ENCODE measurements around the gene TRIM25. TPM values are rescaled to one million over a fixed set of nuclear protein-coding genes. Genes with fewer than 3 reads are reported as not detected.

The TRIM25 gene
- total RNA-seq, 3 donors from 2014 or later (not counting 1 experiment from before 2014, with no cell fraction given) = 50.4 to 100 (median 74.5) TPM

GRCh38 chr17:56890390-56890789 is 23.5 kb downstream of the TRIM25 start:
- Histone ChIP-seq H3K9me3 (ENCODE audit: control insufficient read depth, insufficient read depth, low read length) (peaks cover 14% of the 10 kb centered on the region), H3K36me3 (ENCODE audit: control insufficient read depth, insufficient read depth, low read length) (peaks cover 62% of the 10 kb centered on the region), H3K4me1 (ENCODE audit: control insufficient read depth, insufficient read depth, low read length) (no peaks in the 10 kb centered on the region), H3K4me3 (ENCODE audit: low read length) (no peak overlapping the region), H3K27me3 (ENCODE audit: control insufficient read depth, insufficient read depth, low read length) (no peaks in the 10 kb centered on the region), H3K27ac (ENCODE audit: low read length) (no peak overlapping the region)
- ATAC-seq (no peak), DNase-seq (no peak)
- intact Hi-C loops (cut with micrococcal nuclease) = no loop called here
- H3K27ac Mint-ChIP-seq = no peak overlapping the region
- peaks cover 0 to 19% of the 10 kb centered on the region in 2 donors for H3K4me1 Mint-ChIP-seq
- peaks cover 15% of the 10 kb centered on the region for H3K36me3 Mint-ChIP-seq
- TF ChIP-seq, protein P1, sequence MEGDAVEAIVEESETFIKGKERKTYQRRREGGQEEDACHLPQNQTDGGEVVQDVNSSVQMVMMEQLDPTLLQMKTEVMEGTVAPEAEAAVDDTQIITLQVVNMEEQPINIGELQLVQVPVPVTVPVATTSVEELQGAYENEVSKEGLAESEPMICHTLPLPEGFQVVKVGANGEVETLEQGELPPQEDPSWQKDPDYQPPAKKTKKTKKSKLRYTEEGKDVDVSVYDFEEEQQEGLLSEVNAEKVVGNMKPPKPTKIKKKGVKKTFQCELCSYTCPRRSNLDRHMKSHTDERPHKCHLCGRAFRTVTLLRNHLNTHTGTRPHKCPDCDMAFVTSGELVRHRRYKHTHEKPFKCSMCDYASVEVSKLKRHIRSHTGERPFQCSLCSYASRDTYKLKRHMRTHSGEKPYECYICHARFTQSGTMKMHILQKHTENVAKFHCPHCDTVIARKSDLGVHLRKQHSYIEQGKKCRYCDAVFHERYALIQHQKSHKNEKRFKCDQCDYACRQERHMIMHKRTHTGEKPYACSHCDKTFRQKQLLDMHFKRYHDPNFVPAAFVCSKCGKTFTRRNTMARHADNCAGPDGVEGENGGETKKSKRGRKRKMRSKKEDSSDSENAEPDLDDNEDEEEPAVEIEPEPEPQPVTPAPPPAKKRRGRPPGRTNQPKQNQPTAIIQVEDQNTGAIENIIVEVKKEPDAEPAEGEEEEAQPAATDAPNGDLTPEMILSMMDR (IDR thresholded peaks at IDR 0.05) = no peak
- no peaks in the 10 kb centered on the region for H3K9me3 Mint-ChIP-seq
- no peak overlapping the region for H3K4me3 Mint-ChIP-seq
- no peaks in the 10 kb centered on the region for H3K27me3 Mint-ChIP-seq (ENCODE audit: low read depth in 2 of 2)
- WGBS (ENCODE audit: insufficient coverage) = 99% methylated on average over 6 of the region's 6 CpGs

DNA sequence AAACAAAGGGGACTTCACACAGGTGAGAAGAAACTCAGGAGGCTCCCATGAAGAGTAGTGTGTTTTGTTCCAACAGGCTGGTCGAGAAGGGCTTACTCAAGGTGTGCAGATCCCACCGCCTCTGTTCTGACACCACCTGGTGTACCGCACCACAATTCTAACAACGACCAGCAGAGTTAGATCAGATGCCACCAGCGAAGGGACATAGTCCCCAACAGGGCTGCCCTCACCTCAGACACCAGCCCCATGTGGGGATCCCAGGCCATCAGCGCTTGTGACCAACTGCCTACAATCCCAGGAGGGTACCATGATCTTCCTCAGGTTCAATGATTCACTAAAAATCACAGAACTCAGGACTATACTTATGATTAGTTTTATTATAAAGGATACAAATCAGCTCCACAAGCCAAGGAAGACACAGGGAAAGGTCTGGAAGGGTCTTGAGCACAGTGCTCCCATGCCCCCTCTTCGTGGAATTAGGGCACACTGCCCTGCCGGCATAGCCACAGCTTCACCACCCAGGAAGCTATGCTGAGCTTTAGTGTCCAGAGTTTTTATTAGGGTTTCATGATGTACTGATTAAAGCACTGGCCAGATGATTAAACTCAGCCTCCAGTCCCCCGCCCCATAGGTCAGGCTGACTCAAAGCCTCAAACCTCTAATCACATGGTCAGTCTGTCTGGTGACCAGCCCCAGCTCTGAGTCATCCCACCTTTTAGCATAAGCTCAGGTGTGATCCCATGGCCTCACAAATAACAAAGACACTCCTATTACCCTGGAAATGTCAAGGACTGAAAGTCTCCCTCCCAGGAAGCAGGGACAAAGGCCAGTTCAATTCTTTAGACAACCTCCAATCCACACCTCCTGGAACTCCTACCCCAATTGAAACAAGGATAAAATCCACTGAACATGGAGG is 26.0 kb downstream of the TRIM25 start:
- WGBS (ENCODE audit: insufficient coverage) = 98% methylated on average over 9 of the region's 9 CpGs
- Mint-ChIP-seq H3K4me1 (peaks cover 0 to 18% of the 10 kb centered on the region in 2 donors), H3K4me3 (no peak overlapping the region), H3K27ac (no peak overlapping the region), H3K27me3 (ENCODE audit: low read depth in 2 of 2) (no peaks in the 10 kb centered on the region), H3K36me3 (peaks cover 8% of the 10 kb centered on the region), H3K9me3 (no peaks in the 10 kb centered on the region)
- peaks cover 14% of the 10 kb centered on the region for H3K9me3 ChIP-seq (ENCODE audit: control insufficient read depth, insufficient read depth, low read length)
- no peak overlapping the region for H3K27ac ChIP-seq (ENCODE audit: low read length)
- TF ChIP-seq, protein P1 (IDR thresholded peaks at IDR 0.05) = no peak
- intact Hi-C loops (cut with micrococcal nuclease) = no loop called here
- no peak overlapping the region for H3K4me3 ChIP-seq (ENCODE audit: low read length)
- ATAC-seq = no peak
- no peaks in the 10 kb centered on the region for H3K4me1 ChIP-seq (ENCODE audit: control insufficient read depth, insufficient read depth, low read length)
- H3K36me3 ChIP-seq (ENCODE audit: control insufficient read depth, insufficient read depth, low read length) = peaks cover 40% of the 10 kb centered on the region
- H3K27me3 ChIP-seq (ENCODE audit: control insufficient read depth, insufficient read depth, low read length) = no peaks in the 10 kb centered on the region
- DNase-seq = no peak

GRCh38 chr17:56887105-56887504 is 26.7 kb downstream of the TRIM25 start:
- Mint-ChIP-seq H3K27me3 (ENCODE audit: low read depth in 2 of 2) (no peaks in the 10 kb centered on the region), H3K4me1 (peaks cover 0 to 11% of the 10 kb centered on the region in 2 donors), H3K9me3 (no peaks in the 10 kb centered on the region), H3K36me3 (peaks cover 8% of the 10 kb centered on the region), H3K4me3 (no peak overlapping the region), H3K27ac (no peak overlapping the region)
- Histone ChIP-seq H3K27ac (ENCODE audit: low read length) (no peak overlapping the region), H3K27me3 (ENCODE audit: control insufficient read depth, insufficient read depth, low read length) (no peaks in the 10 kb centered on the region), H3K36me3 (ENCODE audit: control insufficient read depth, insufficient read depth, low read length) (peaks cover 33% of the 10 kb centered on the region), H3K9me3 (ENCODE audit: control insufficient read depth, insufficient read depth, low read length) (peaks cover 14% of the 10 kb centered on the region), H3K4me3 (ENCODE audit: low read length) (no peak overlapping the region), H3K4me1 (ENCODE audit: control insufficient read depth, insufficient read depth, low read length) (no peaks in the 10 kb centered on the region)
- 98% methylated on average over 5 of the region's 5 CpGs for WGBS (ENCODE audit: insufficient coverage)
- intact Hi-C loops (cut with micrococcal nuclease) = no loop called here
- DNase-seq = no peak
- no peak for ATAC-seq
- TF ChIP-seq, protein P1 (IDR thresholded peaks at IDR 0.05) = no peak
